HG02943 (cell line): ENCODE results near the gene CAMK2D.

Experiments used
- ATAC-seq: cut with Tn5 transposase; IDR thresholded peaks from one replicate; pipeline ENCODE4 v1.9.1; 2021; ENCODE audit warnings: mild to moderate bottlenecking, low read depth, moderate library complexity; ENCODE audit not compliant: unreplicated experiment

The CAMK2D gene

GRCh38 chr4:113617195-113617594, 144.3 kb downstream of the CAMK2D start:
- no peak for ATAC-seq

GRCh38 chr4:113616443-113616842, 145.1 kb downstream of the CAMK2D start:
- no peak for ATAC-seq

GRCh38 chr4:113614414-113614813, 147.1 kb downstream of the CAMK2D start:
- no peak for ATAC-seq

- no peak for ATAC-seq
Observed at GRCh38 chr4:113613503-113613902, 148.0 kb downstream of the CAMK2D start.

DNA sequence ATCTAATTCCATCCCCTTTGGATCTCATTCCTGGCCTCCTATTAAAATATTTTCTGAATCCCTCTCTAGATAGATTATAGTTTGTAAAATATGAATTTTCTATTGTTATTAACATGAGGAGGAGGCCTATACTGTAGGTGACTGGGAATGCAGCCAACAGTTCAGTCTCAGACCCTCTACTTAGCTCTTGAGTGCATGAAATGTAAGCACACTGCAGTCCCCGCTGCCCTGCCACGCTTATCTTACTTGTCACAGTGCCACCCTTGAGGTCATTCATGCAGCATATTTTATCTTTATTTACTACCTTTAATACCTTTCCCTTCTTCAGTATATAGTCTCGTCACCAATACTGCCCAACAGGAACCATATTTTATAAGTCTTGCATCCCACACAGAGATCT, 151.0 kb downstream of the CAMK2D start:
- no peak for ATAC-seq

DNA sequence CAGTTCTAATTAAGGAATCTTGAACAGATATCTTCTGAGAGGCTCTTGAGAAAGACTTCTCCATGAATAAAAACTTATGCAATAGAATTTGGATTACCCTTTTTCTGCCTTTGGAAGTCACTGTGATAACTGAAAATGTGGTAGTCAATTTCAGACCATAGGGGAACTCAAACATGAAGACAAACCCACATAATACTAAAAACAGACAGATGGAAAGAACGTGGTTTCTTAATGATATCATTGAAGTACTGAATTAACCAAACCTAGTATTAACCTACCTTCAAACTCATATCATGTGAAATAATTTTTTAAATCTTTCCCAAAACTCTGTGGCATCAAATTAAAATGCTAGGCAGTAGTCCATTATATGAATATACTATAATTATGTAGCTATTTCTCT, 153.5 kb downstream of the CAMK2D start:
- no peak for ATAC-seq

GRCh38 chr4:113607147-113607720, 154.3 kb downstream of the CAMK2D start:
- ATAC-seq = no peak

- ATAC-seq = no peak
Observed at GRCh38 chr4:113604955-113605354, 156.6 kb downstream of the CAMK2D start.

GRCh38 chr4:113603911-113604310, 157.6 kb downstream of the CAMK2D start:
- no peak for ATAC-seq

- no peak for ATAC-seq
Observed at GRCh38 chr4:113602646-113603228, 158.8 kb downstream of the CAMK2D start.

DNA sequence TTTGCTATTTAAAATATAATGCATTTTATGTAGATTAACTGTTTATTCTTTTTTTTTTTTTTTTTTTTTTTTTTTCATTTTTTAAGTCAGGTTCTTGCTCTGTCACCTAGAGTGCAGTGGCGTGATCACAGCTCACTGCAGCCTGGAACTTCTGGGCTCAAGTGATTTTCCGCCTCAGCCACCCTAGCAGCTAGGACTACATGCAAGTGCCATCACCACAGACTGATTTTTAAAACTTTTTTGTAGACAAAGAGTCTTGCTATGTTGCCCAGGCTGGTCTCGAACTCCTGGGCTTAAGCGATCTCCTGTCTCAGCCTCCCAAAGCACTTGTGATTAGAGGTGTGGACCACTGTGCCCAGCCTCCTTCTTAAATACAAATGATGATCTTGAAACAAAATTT, 159.9 kb downstream of the CAMK2D start:
- no peak for ATAC-seq

- no peak for ATAC-seq
Observed at GRCh38 chr4:113596396-113596795, 165.1 kb downstream of the CAMK2D start.

- ATAC-seq = no peak
Observed at GRCh38 chr4:113594231-113594556, 167.3 kb downstream of the CAMK2D start.

DNA sequence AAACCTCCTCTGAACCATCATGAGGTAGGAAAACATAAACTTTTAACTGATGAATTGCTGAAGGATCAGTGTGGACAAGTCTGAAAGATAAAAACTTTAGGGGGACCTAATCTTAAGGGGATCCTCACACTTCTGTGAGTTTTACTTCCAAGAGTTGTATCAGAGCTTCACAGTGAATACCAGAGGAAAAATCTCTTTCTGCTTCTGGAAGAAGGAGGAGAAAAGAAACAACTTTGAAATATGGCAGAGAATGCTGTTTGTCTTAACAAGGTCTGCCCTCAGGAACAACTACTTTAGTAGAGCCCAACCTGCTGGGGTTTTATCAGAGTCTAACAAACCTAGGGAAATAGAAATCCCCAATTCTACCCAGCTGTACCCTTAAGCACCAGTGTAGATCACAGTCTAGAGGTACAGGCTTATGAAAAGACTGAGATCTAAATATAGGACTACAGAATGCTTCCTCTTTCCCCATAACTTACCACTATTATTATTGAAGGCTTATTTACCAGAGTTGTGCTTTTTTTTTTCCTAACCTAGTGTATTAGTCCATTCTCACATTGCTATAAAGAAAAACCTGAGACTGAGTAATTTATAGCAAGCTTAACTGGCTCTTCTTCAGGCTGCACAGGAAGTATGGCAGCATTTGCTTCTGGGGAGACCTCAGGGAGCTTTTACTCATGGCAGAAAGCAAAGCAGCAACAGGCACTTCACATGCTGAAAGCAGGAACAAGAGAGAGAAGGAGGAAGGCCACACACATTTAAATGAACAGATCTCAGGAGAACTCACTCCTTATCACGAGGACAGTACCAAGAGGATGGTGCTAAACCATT, 167.9 kb downstream of the CAMK2D start:
- no peak for ATAC-seq

- no peak for ATAC-seq
Observed at GRCh38 chr4:113591982-113592381, 169.6 kb downstream of the CAMK2D start.

DNA sequence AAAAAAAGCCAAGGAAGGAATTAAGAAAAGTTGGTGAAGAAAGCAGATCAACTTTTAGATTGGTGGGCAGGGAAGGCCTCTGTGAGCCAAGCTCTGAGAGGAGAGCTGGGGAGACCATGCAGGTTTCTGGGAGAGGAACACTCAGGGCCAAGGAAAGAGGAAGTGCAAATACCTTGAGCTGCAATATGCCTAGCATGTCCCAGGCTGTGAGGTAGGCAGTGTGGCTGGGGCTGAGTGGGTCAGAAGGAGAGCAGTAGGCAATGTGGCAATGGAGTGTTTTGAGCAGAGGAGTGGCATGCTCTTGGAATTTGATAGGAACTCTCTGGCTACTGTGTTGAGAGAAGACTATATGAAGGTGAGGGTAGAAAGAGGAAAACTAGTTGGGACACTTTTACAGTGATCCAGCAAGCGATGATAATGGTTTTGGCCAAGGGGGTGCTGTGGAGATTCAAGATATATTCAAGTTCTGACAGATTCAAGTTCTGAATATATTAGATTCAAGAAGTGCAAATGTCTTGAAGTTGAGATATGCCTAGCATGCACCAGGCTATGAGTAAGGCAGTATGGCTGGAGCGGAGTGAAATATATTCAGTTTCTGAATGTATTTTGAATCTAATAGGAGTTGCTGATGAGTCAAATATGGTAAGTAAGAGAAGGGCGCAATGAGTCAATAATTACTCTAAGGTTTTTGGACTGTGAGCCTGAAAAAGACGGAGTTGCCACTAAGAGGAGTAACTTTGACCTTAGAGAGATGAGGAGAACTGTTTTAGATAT, 172.5 kb downstream of the CAMK2D start:
- no peak for ATAC-seq

- no peak for ATAC-seq
Observed at GRCh38 chr4:113587640-113588275, 173.8 kb downstream of the CAMK2D start.

DNA sequence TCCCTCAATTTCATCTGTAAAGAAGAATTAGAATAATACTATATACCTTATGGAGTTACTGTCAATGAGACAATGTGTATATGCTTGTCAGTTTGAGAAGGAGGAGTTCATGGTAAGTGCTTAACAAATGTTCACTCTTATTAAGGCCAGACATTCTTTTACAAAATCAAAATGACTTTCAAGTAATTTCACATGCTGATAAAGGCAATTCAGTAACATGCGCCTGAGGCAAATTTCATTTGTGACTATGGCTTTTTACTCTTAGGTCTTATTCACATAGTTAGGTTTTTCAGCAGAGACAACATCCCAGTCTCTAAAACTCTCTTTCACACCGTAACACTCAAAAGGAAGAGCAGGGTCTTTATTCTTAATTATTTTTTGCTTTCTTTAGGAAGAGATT, 174.4 kb downstream of the CAMK2D start:
- ATAC-seq = no peak

DNA sequence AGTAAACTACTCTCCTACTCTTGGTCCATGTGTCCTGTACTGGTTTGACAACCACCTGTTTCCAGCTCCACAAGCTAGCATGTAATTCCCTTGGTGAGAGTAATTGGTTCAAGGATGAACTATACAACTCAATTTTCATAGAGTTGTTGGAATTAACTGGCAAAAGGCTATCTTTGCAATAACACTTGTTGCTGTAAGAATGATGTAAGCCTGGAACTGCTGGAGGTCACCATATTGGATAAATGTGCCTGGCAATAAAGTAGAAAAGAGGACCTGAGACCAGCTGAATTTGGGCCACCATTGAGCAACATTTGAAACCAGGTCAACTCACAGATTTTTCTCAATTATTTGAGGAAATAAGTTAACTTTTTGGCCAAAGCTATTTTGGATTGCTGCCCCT, 175.5 kb downstream of the CAMK2D start:
- ATAC-seq = no peak

- no peak for ATAC-seq
Observed at GRCh38 chr4:113584407-113585150, 177.0 kb downstream of the CAMK2D start.
